Smooth muscle cell (in vitro differentiated cells): Measurements from ENCODE around the gene DTX3. TPM values are rescaled to one million over a fixed set of nuclear protein-coding genes. Genes with fewer than 3 reads are reported as not detected.

Experiments
- DNase-seq: peaks from one replicate; lab custom pipeline; 2025; ENCODE audit not compliant: unreplicated experiment; lab: John Stamatoyannopoulos, UW
- H2AFZ ChIP-seq: fragments of 200-600 bp; sonication (generic); 2 replicates; pipeline ENCODE4 v1.6.0; 2016; ENCODE audit warnings: antibody characterized with exemption, low read depth, mild to moderate bottlenecking
- H3F3A ChIP-seq: fragments of 200-600 bp; sonication (generic); 2 replicates; pipeline ENCODE4 v1.6.0; 2017; ENCODE audit warnings: antibody characterized with exemption, low read depth
- H3K27ac ChIP-seq: fragments of 200-600 bp; sonication (generic); 2 replicates; pipeline ENCODE4 v1.5.1; 2016; ENCODE audit warnings: low read depth, mild to moderate bottlenecking
- H3K27me3 ChIP-seq: fragments of 200-600 bp; sonication (generic); 2 replicates; pipeline ENCODE4 v1.6.1; 2016; ENCODE audit warnings: low read depth, mild to moderate bottlenecking
- H3K36me3 ChIP-seq: fragments of 200-600 bp; sonication (generic); 2 replicates; pipeline ENCODE4 v1.5.1; 2016; ENCODE audit warnings: low read depth
- H3K4me1 ChIP-seq: fragments of 200-600 bp; sonication (generic); 2 replicates; pipeline ENCODE4 v1.5.1; 2016; ENCODE audit warnings: low read depth
- H3K4me2 ChIP-seq: fragments of 200-600 bp; sonication (generic); 2 replicates; pipeline ENCODE4 v1.6.0; 2016; ENCODE audit warnings: mild to moderate bottlenecking
- H3K4me3 ChIP-seq: fragments of 200-600 bp; sonication (generic); 2 replicates; pipeline ENCODE4 v1.5.1; 2016; ENCODE audit warnings: mild to moderate bottlenecking
- H3K79me2 ChIP-seq: fragments of 200-600 bp; sonication (generic); 2 replicates; pipeline ENCODE4 v1.6.0; 2016; ENCODE audit warnings: low read depth, mild to moderate bottlenecking
- H3K9ac ChIP-seq: fragments of 200-600 bp; sonication (generic); 2 replicates; pipeline ENCODE4 v1.6.0; 2016; ENCODE audit warnings: low read depth
- H3K9me3 ChIP-seq: fragments of 200-600 bp; sonication (generic); replicated peaks from 2 replicates; pipeline ENCODE4 v1.5.1; 2016; ENCODE audit warnings: low read depth
- H4K20me1 ChIP-seq: fragments of 200-600 bp; sonication (generic); 2 replicates; pipeline ENCODE4 v1.6.0; 2016; ENCODE audit warnings: low read depth
- WGBS: methylation state at CpG from one replicate; pipeline ENCODE4 v1.1.7; 2016; ENCODE audit warnings: low lambda C conversion rate; 5-methylcytosine and 5-hydroxymethylcytosine counted together
- polyA plus RNA-seq: library from polyadenylated mRNA; unstranded; fragments of >200 nt; fragmentation: Nextera tagmentation; extraction: Ambion mirVana; gene quantifications from 2 replicates; pipeline ENCODE4 v1.2.1, GENCODE V29; 2016
- total RNA-seq: library from RNA; depleted of rRNA; stranded (reverse); fragments of >200 nt; gene quantifications from 2 replicates; pipeline ENCODE4 v1.2.3, GENCODE V29; 2014
- TF ChIP-seq, protein P1 (sequence below): fragments of 200-600 bp; sonication (generic); IDR thresholded peaks from 2 replicates; pipeline ENCODE4 v1.5.1; 2017; ENCODE audit warnings: borderline replicate concordance, mild to moderate bottlenecking, antibody characterized with exemption; ENCODE audit not compliant: insufficient read depth, poor library complexity, severe bottlenecking

The DTX3 gene
- total and polyA plus RNA-seq, 2 experiments from 2014 or later, result 29.4 to 43.0 TPM

DNA sequence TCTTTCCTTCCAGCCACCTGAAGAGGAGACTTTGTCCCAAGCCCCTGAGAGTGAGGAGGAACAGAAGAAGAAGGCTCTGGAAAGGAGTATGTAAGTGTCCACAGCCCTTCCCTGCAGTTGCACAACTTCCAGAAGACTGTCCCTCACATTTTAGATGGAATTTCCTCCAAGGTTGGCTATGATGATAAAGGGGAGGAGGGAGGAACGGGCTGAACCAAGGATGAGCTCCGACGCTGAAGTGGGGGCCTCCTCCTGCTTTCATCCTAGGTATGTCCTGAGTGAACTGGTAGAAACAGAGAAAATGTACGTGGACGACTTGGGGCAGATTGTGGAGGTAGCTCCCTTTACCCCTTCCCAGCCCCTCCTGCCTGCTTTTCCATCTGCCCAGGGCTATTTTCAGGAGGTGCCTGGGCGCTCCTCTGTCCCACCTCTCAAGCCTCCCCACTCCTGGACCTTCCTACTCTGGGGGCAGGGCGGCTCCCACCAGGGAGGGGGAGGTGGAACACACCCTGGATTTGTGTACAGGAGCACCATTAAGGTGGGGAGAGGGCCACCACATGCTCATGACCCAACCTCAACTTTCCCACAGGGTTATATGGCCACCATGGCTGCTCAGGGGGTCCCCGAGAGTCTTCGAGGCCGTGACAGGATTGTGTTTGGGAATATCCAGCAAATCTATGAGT is 8.9 kb downstream of the DTX3 start:
- no peak overlapping the region for H3K4me3 ChIP-seq
- TF ChIP-seq, protein P1, sequence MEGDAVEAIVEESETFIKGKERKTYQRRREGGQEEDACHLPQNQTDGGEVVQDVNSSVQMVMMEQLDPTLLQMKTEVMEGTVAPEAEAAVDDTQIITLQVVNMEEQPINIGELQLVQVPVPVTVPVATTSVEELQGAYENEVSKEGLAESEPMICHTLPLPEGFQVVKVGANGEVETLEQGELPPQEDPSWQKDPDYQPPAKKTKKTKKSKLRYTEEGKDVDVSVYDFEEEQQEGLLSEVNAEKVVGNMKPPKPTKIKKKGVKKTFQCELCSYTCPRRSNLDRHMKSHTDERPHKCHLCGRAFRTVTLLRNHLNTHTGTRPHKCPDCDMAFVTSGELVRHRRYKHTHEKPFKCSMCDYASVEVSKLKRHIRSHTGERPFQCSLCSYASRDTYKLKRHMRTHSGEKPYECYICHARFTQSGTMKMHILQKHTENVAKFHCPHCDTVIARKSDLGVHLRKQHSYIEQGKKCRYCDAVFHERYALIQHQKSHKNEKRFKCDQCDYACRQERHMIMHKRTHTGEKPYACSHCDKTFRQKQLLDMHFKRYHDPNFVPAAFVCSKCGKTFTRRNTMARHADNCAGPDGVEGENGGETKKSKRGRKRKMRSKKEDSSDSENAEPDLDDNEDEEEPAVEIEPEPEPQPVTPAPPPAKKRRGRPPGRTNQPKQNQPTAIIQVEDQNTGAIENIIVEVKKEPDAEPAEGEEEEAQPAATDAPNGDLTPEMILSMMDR, result no peak
- no peaks in the 10 kb centered on the region for H3K36me3 ChIP-seq

DNA sequence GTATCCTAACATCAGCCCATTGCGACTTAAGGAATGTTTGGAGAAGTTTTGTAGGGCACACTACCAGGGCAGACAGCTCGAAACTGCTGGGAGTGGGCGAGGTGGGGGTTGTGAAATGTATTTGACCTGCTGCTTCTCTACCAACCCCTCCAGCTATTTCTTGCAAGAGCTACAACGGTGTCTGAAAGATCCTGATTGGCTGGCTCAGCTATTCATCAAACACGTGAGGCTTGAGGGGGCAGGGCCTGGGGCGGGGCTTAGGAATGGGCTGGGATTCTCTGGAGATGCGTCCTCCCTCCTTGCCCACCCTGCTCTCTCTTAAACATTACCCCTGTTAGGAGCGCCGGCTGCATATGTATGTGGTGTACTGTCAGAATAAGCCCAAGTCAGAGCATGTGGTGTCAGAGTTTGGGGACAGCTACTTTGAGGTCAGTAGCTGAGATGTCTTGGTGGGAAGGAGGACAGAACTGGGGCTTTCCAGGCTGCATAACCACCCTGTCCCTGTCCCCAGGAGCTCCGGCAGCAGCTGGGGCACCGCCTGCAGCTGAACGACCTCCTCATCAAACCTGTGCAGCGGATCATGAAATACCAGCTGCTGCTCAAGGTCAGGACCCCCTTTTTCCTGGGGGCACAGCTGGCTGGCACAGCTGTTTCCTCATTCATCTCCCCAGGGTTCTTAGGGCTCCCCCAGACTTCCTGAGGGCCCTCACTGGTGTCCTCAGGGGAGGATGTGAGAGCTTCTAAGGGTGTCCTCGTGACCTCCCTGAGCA is 9.7 kb downstream of the DTX3 start:
- peaks cover 20% of the 10 kb centered on the region for H3K27me3 ChIP-seq
- no peaks in the 10 kb centered on the region for H3K9me3 ChIP-seq
- H3K9ac ChIP-seq, result no peak overlapping the region
- DNase-seq, result no peak
- TF ChIP-seq, protein P1, result no peak
- H3K36me3 ChIP-seq, result no peaks in the 10 kb centered on the region
- H3K4me2 ChIP-seq, result no peak overlapping the region
- H3F3A ChIP-seq, result peaks cover 17% of the 10 kb centered on the region
- WGBS, result 74% methylated on average over 14 of the region's 14 CpGs
- peaks cover 4% of the 10 kb centered on the region for H4K20me1 ChIP-seq
- no peaks in the 10 kb centered on the region for H3K79me2 ChIP-seq
- peaks cover 17% of the 10 kb centered on the region for H3K4me1 ChIP-seq
- no peak overlapping the region for H3K27ac ChIP-seq
- no peak overlapping the region for H3K4me3 ChIP-seq
- H2AFZ ChIP-seq, result no peak overlapping the region

More for the DNA sequence above, 8.9 kb downstream of the DTX3 start:
- Histone ChIP-seq H3K79me2 (no peaks in the 10 kb centered on the region), H4K20me1 (peaks cover 4% of the 10 kb centered on the region), H3K9ac (no peak overlapping the region), H2AFZ (no peak overlapping the region), H3F3A (peaks cover 20% of the 10 kb centered on the region), H3K27ac (no peak overlapping the region), H3K27me3 (peaks cover 12% of the 10 kb centered on the region), H3K4me2 (no peak overlapping the region), H3K4me1 (peaks cover 17% of the 10 kb centered on the region), H3K9me3 (no peaks in the 10 kb centered on the region)
- no peak for DNase-seq
- WGBS, result 92% methylated on average over 10 of the region's 10 CpGs

DNA sequence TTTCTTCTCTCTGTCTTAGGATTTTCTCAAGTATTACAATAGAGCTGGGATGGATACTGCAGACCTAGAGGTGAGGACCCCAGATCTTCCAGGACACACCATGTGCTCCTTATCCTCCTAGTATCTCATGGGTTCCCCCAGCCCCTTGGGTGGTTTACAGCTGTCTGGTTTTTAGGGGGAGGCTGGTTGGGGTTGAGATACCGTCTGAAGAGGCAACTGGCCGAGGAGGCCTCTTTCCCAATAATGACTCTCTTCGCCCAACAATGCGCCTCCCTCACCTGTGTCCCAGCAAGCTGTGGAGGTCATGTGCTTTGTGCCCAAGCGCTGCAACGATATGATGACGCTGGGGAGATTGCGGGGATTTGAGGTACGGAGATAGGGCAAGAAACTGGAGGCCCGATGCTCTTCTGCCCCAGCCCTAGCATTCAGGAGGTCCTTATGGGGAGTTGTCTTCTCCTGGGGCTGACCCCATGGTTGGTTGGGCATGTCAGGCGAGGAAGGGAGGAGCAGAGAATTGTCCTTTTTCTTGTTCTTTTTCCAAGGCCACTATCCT is 10.4 kb downstream of the DTX3 start:
- DNase-seq, result no peak
- no peaks in the 10 kb centered on the region for H3K79me2 ChIP-seq
- peaks cover 15% of the 10 kb centered on the region for H3K4me1 ChIP-seq
- 87% methylated on average over 11 of the region's 11 CpGs for WGBS
- H3K27me3 ChIP-seq, result peaks cover 27% of the 10 kb centered on the region
- no peak overlapping the region for H3K9ac ChIP-seq
- no peaks in the 10 kb centered on the region for H3K36me3 ChIP-seq
- H3K9me3 ChIP-seq, result no peaks in the 10 kb centered on the region
- H4K20me1 ChIP-seq, result peaks cover 4% of the 10 kb centered on the region
- no peak overlapping the region for H3K4me3 ChIP-seq
- no peak overlapping the region for H2AFZ ChIP-seq
- H3K27ac ChIP-seq, result no peak overlapping the region
- no peak overlapping the region for H3K4me2 ChIP-seq
- TF ChIP-seq, protein P1, result no peak
- H3F3A ChIP-seq, result peaks cover 17% of the 10 kb centered on the region
